SU-DHL-6 (cell line): Measurements from ENCODE around the gene CEP72.

Experiments used
- H2AFZ ChIP-seq: fragments of 200-600 bp; sonication (generic); 2 replicates; pipeline ENCODE4 v1.6.1; 2014; ENCODE audit warnings: low read depth, mild to moderate bottlenecking, moderate library complexity, mixed read lengths, antibody characterized with exemption, low read length; ENCODE audit not compliant: severe bottlenecking
- H3F3A ChIP-seq: fragments of 200-600 bp; shearing (Covaris generic); 2 replicates; pipeline ENCODE4 v1.6.0; 2016; ENCODE audit warnings: antibody characterized with exemption, mild to moderate bottlenecking; ENCODE audit not compliant: insufficient read depth
- H3K27ac ChIP-seq: fragments of 200-600 bp; sonication (generic); 2 replicates; pipeline ENCODE4 v1.5.1; 2016; ENCODE audit warnings: low read depth, mild to moderate bottlenecking, low read length, moderate library complexity, mixed read lengths
- H3K27me3 ChIP-seq: fragments of 200-600 bp; sonication (generic), shearing (Covaris generic); 2 replicates; pipeline ENCODE4 v1.6.0; 2014; ENCODE audit warnings: mild to moderate bottlenecking, low read length
- H3K36me3 ChIP-seq: fragments of 200-600 bp; sonication (generic); 2 replicates; pipeline ENCODE4 v1.6.1; 2014; ENCODE audit warnings: mild to moderate bottlenecking, low read length, mixed read lengths
- H3K4me2 ChIP-seq: fragments of 300-600, 200-600 bp; shearing (Covaris generic), sonication (generic); 2 replicates; pipeline ENCODE4 v1.6.0; 2014; ENCODE audit warnings: low read length, low read depth, mild to moderate bottlenecking; ENCODE audit not compliant: poor library complexity, severe bottlenecking
- H3K4me3 ChIP-seq: fragments of 200-600 bp; sonication (generic); 2 replicates; pipeline ENCODE4 v1.5.1; 2014; ENCODE audit warnings: antibody characterized with exemption, low read length, mild to moderate bottlenecking, mixed read lengths; ENCODE audit not compliant: insufficient read depth, poor library complexity, severe bottlenecking
- H3K79me2 ChIP-seq: fragments of 200-600 bp; sonication (generic); 2 replicates; pipeline ENCODE4 v1.6.1; 2014; ENCODE audit warnings: mild to moderate bottlenecking, low read length, moderate library complexity; ENCODE audit not compliant: insufficient read depth
- H3K9ac ChIP-seq: fragments of 200-600 bp; sonication (generic); 2 replicates; pipeline ENCODE4 v1.7.0; 2014; ENCODE audit warnings: mild to moderate bottlenecking, low read length
- H3K9me2 ChIP-seq: fragments of 200-600 bp; sonication (generic); replicated peaks from 2 replicates; pipeline ENCODE4 v1.6.1; 2014; ENCODE audit warnings: low read length; ENCODE audit not compliant: insufficient read depth
- H3K9me3 ChIP-seq: fragments of 200-600 bp; sonication (generic); 2 replicates; pipeline ENCODE4 v1.6.1; 2014; ENCODE audit warnings: low read length, mixed read lengths; ENCODE audit not compliant: insufficient read depth
- H4K20me1 ChIP-seq: fragments of 200-600 bp; sonication (generic); 2 replicates; pipeline ENCODE4 v1.6.1; 2014; ENCODE audit warnings: low read depth, mild to moderate bottlenecking, antibody characterized with exemption, low read length, moderate library complexity, mixed read lengths
- EZH2phosphoT487 ChIP-seq: fragments of 200-600 bp; sonication (generic), shearing (Covaris generic); conservative IDR thresholded peaks from 2 replicates; pipeline ENCODE4 v1.6.1; 2018; ENCODE audit warnings: mild to moderate bottlenecking, antibody characterized with exemption, low read length, moderate library complexity, mixed read lengths
- TF ChIP-seq, protein P1 (sequence below): fragments of 200-600 bp; sonication (generic); IDR thresholded peaks from one replicate; pipeline ENCODE4 v1.5.1; 2017; ENCODE audit warnings: antibody characterized with exemption, mild to moderate bottlenecking, low read length, moderate library complexity; ENCODE audit not compliant: insufficient read depth, poor library complexity, severe bottlenecking

CEP72 gene

DNA sequence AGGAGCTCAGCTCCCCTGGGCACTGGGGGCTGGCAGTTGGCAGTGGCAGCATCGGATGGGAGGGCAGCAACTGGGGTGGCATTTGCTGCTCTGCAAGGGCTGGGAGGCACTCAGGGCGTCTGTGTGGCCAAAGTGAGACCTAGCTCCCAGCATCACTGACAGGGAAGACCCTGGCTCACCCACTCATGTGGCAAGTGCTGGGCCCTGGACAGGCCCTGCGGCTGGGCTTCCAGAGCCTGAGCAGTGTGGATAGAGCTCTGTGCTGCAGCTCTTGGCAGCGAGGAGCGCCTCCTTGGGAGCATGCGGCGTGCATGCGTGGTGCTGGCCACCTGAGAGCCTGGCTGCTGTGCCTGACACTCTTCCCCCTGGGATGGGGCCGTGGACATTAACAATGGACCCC is 10.2 kb downstream of the CEP72 start:
- Histone ChIP-seq H3K9me3 (no peaks in the 10 kb centered on the region), H3K9me2 (no peaks in the 10 kb centered on the region), H4K20me1 (no peaks in the 10 kb centered on the region), H3K4me2 (no peak overlapping the region), H2AFZ (no peak overlapping the region), H3K27me3 (no peaks in the 10 kb centered on the region), H3K79me2 (peaks cover 6% of the 10 kb centered on the region; the same call in 1 of the 2 replicates), H3K27ac (no peak overlapping the region), H3K9ac (no peak overlapping the region), H3K36me3 (no peaks in the 10 kb centered on the region; the same call in 1 of the 2 replicates), H3K4me3 (no peak overlapping the region), H3F3A (no peaks in the 10 kb centered on the region)
- TF ChIP-seq, protein P1, sequence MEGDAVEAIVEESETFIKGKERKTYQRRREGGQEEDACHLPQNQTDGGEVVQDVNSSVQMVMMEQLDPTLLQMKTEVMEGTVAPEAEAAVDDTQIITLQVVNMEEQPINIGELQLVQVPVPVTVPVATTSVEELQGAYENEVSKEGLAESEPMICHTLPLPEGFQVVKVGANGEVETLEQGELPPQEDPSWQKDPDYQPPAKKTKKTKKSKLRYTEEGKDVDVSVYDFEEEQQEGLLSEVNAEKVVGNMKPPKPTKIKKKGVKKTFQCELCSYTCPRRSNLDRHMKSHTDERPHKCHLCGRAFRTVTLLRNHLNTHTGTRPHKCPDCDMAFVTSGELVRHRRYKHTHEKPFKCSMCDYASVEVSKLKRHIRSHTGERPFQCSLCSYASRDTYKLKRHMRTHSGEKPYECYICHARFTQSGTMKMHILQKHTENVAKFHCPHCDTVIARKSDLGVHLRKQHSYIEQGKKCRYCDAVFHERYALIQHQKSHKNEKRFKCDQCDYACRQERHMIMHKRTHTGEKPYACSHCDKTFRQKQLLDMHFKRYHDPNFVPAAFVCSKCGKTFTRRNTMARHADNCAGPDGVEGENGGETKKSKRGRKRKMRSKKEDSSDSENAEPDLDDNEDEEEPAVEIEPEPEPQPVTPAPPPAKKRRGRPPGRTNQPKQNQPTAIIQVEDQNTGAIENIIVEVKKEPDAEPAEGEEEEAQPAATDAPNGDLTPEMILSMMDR: no peak
- TF ChIP-seq EZH2phosphoT487: no peak

DNA sequence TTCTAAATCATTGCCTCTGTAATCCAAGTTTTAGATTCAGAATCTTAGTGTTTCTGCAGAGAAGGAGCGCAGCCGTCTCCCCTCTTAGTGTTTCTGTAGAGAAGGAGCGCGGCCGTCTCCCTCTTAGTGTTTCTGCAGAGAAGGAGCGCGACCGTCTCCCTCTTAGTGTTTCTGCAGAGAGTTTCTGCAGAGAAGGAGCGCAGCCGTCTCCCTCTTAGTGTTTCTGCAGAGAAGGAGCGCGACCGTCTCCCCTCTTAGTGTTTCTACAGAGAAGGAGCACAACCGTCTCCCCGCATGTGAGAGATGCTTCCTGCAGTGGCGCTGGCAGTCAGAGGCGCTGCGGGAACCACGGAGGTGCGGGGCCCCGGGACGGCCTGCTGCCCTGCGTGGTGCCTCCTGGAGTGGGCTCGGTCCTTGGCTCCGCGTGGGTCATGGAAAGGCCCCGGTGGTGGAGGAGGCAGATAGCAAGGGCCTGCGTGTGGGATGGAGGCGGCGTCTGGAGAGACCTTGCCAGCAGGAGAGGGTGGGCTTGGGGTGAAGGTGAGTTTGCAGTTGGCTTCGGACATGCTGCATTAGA is 10.9 kb downstream of the CEP72 start:
- no peaks in the 10 kb centered on the region for H3K27me3 ChIP-seq
- H3K79me2 ChIP-seq: no peaks in the 10 kb centered on the region
- no peak overlapping the region for H2AFZ ChIP-seq
- no peaks in the 10 kb centered on the region for H3K9me3 ChIP-seq
- no peak overlapping the region for H3K27ac ChIP-seq
- H3K9me2 ChIP-seq: no peaks in the 10 kb centered on the region
- no peak overlapping the region for H3K9ac ChIP-seq
- no peak overlapping the region for H3K4me3 ChIP-seq
- TF ChIP-seq, protein P1: no peak
- no peaks in the 10 kb centered on the region; the same call in 1 of the 2 replicates for H3K36me3 ChIP-seq
- H4K20me1 ChIP-seq: no peaks in the 10 kb centered on the region
- H3K4me2 ChIP-seq: no peak overlapping the region
- no peaks in the 10 kb centered on the region for H3F3A ChIP-seq

DNA sequence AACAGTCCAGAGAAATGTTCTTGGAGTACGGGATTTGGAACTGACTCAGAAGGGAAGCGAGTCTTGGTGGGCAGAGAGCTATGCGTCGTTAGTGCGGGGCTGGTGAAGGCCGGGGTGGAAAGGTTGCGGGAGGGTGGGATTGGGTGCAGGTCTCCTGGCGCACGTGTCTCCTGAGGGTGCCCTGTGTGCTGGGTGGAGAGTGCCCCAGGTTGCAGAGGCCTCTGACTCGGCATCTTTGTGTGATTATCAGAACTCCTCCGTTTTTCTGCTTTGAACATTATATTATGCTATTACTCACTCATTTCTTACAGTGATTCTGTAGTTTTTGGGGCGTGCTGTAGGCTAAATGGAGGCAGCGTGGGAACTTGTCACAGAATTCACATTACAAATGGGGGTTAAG is 11.4 kb downstream of the CEP72 start:
- Histone ChIP-seq H3K9me2 (no peaks in the 10 kb centered on the region), H2AFZ (no peak overlapping the region), H3K4me2 (no peak overlapping the region), H3K27me3 (no peaks in the 10 kb centered on the region), H3K36me3 (no peaks in the 10 kb centered on the region; the same call in 1 of the 2 replicates), H3K9me3 (no peaks in the 10 kb centered on the region), H3F3A (no peaks in the 10 kb centered on the region), H3K9ac (no peak overlapping the region), H3K4me3 (no peak overlapping the region), H3K79me2 (no peaks in the 10 kb centered on the region), H4K20me1 (no peaks in the 10 kb centered on the region), H3K27ac (no peak overlapping the region)
- TF ChIP-seq EZH2phosphoT487: no peak
- TF ChIP-seq, protein P1: no peak
